Left lobe of liver (tissue), 2 donors: Measurements from ENCODE around the gene CTNNA2. TPM values are rescaled to one million over a fixed set of nuclear protein-coding genes. Genes with fewer than 3 reads are reported as not detected.

Experiments used
- ATAC-seq: fragments of 200-7000 bp; cut with Tn5 transposase; one replicate; pipeline ENCODE4 v1.9.1; 2020; ENCODE audit warnings: mild to moderate bottlenecking, moderate library complexity
- DNase-seq: peaks from one replicate; pipeline ENCODE4 v3.0.0-alpha.2; 2020; ENCODE audit warnings: low spot score
- total RNA-seq: library from RNA; stranded (reverse); gene quantifications from one replicate; pipeline ENCODE4 v1.2.1, GENCODE V29; 2021
- donor health status: DM: no; HTN: no; CAD: no; lungs with moderate emphysema.
- donor health status: DM: no; HTN: yes; CAD: no.

Gene CTNNA2
- total RNA-seq, 1 donor from 2014 or later: not detected

GRCh38 chr2:80420530-80421208 lies 907.8 kb downstream of the CTNNA2 start:
- DNase-seq (no peak), ATAC-seq (no peak)

GRCh38 chr2:80429251-80429650 lies 916.4 kb downstream of the CTNNA2 start:
- ATAC-seq (no peak), DNase-seq (no peak)

- no peak for DNase-seq
- ATAC-seq: no peak
These were observed 925.1 kb downstream of the CTNNA2 start for GRCh38 chr2:80437959-80438358.

- no peak for DNase-seq
- no peak for ATAC-seq
These were observed 925.8 kb downstream of the CTNNA2 start for GRCh38 chr2:80438686-80439085.

- ATAC-seq (no peak), DNase-seq (no peak)
These were observed 941.8 kb downstream of the CTNNA2 start for GRCh38 chr2:80454628-80455027.

- no peak for ATAC-seq
- no peak for DNase-seq
These were observed 946.2 kb downstream of the CTNNA2 start for GRCh38 chr2:80459028-80459427.

- no peak for ATAC-seq
- DNase-seq: no peak
These were observed 948.8 kb downstream of the CTNNA2 start for GRCh38 chr2:80461505-80462197.

- DNase-seq (no peak), ATAC-seq (no peak)
These were observed 949.8 kb downstream of the CTNNA2 start for GRCh38 chr2:80462654-80463053.

GRCh38 chr2:80464275-80464674 lies 951.4 kb downstream of the CTNNA2 start:
- DNase-seq (no peak), ATAC-seq (no peak)

GRCh38 chr2:80467262-80467811 lies 954.5 kb downstream of the CTNNA2 start:
- DNase-seq: no peak

GRCh38 chr2:80469428-80469827 lies 956.6 kb downstream of the CTNNA2 start:
- ATAC-seq: no peak
- no peak for DNase-seq

More at GRCh38 chr2:80467262-80467811, 954.5 kb downstream of the CTNNA2 start:
- ATAC-seq: no peak

GRCh38 chr2:80473069-80473468 lies 960.2 kb downstream of the CTNNA2 start:
- no peak for DNase-seq
- peak; percentile 58 for ATAC-seq

GRCh38 chr2:80473796-80474195 lies 960.9 kb downstream of the CTNNA2 start:
- DNase-seq (no peak), ATAC-seq (no peak)

GRCh38 chr2:80475970-80476369 lies 963.1 kb downstream of the CTNNA2 start:
- no peak for DNase-seq
- ATAC-seq: no peak

GRCh38 chr2:80476535-80477117 lies 963.8 kb downstream of the CTNNA2 start:
- DNase-seq (no peak), ATAC-seq (no peak)

- DNase-seq: no peak
- no peak for ATAC-seq
These were observed 969.4 kb downstream of the CTNNA2 start for GRCh38 chr2:80482276-80482675.

- DNase-seq (no peak), ATAC-seq (no peak)
These were observed 976.9 kb downstream of the CTNNA2 start for GRCh38 chr2:80489717-80490116.

- DNase-seq: no peak
These were observed 978.1 kb downstream of the CTNNA2 start for GRCh38 chr2:80490964-80491363.

GRCh38 chr2:80496346-80496745 lies 983.5 kb downstream of the CTNNA2 start:
- DNase-seq (no peak), ATAC-seq (no peak)

More at GRCh38 chr2:80490964-80491363, 978.1 kb downstream of the CTNNA2 start:
- ATAC-seq: no peak

GRCh38 chr2:80496775-80497174 lies 983.9 kb downstream of the CTNNA2 start:
- DNase-seq (no peak), ATAC-seq (no peak)

- DNase-seq (no peak), ATAC-seq (peak; percentile 73)
These were observed 986.2 kb downstream of the CTNNA2 start for GRCh38 chr2:80499095-80499494.
